Endodermal cell (in vitro differentiated cells): Measurements from ENCODE around the gene TBX18. TPM values are rescaled to one million over a fixed set of nuclear protein-coding genes. Genes with fewer than 3 reads are reported as not detected.

Source experiments
- DNase-seq: peaks from one replicate; pipeline ENCODE4 v3.0.0-alpha.2; 2017
- H3K27ac ChIP-seq: 2 replicates; pipeline ENCODE4 v1.5.1; 2013; ENCODE audit warnings: mild to moderate bottlenecking, low read depth, low read length, moderate library complexity
- H3K27me3 ChIP-seq: 2 replicates; pipeline ENCODE4 v1.6.1; 2013; ENCODE audit warnings: mild to moderate bottlenecking, low read length, moderate library complexity; ENCODE audit not compliant: insufficient read depth, control insufficient read depth, poor library complexity, severe bottlenecking
- H3K36me3 ChIP-seq: 2 replicates; pipeline ENCODE4 v1.7.0; 2013; ENCODE audit warnings: mild to moderate bottlenecking, low read length, moderate library complexity; ENCODE audit not compliant: control insufficient read depth, insufficient read depth
- H3K4me1 ChIP-seq: one replicate; pipeline ENCODE4 v1.7.0; 2013; ENCODE audit warnings: low read length; ENCODE audit not compliant: control insufficient read depth, insufficient read depth
- H3K4me3 ChIP-seq: 2 replicates; pipeline ENCODE4 v1.5.1; 2013; ENCODE audit warnings: mild to moderate bottlenecking, low read length, moderate library complexity
- H3K9ac ChIP-seq: 2 replicates; pipeline ENCODE4 v1.6.1; 2013; ENCODE audit warnings: mild to moderate bottlenecking, low read length, moderate library complexity; ENCODE audit not compliant: poor library complexity, severe bottlenecking; ENCODE audit errors: extremely low read depth
- H3K9me3 ChIP-seq: 2 replicates; pipeline ENCODE4 v1.6.1; 2013; ENCODE audit warnings: mild to moderate bottlenecking, low read length, moderate library complexity; ENCODE audit not compliant: control insufficient read depth
- H3K27ac Mint-ChIP-seq: 2 replicates; pipeline ENCODE4 v1.8.0; 2020; ENCODE audit warnings: mixed read lengths
- H3K27me3 Mint-ChIP-seq: 2 replicates; pipeline ENCODE4 v1.8.0; 2021; ENCODE audit warnings: mild to moderate bottlenecking, mixed read lengths; ENCODE audit not compliant: insufficient read depth
- H3K36me3 Mint-ChIP-seq: 2 replicates; pipeline ENCODE4 v1.8.0; 2020; ENCODE audit warnings: low read depth, mixed read lengths
- H3K4me1 Mint-ChIP-seq: 2 replicates; pipeline ENCODE4 v1.8.0; 2020; ENCODE audit warnings: mixed read lengths
- H3K4me3 Mint-ChIP-seq: 2 replicates; pipeline ENCODE4 v1.8.0; 2020; ENCODE audit warnings: mild to moderate bottlenecking, moderate library complexity, mixed read lengths
- H3K9me3 Mint-ChIP-seq: 2 replicates; pipeline ENCODE4 v1.8.0; 2020; ENCODE audit warnings: mild to moderate bottlenecking, mixed read lengths
- CTCF ChIP-seq: fragments of 200-600 bp; sonication (generic); conservative IDR thresholded peaks from 2 replicates; pipeline ENCODE4 v1.5.0; 2021; ENCODE audit warnings: antibody characterized with exemption, mild to moderate bottlenecking
- WGBS, 2 experiments: methylation state at CpG; one replicate each; pipeline versions ENCODE4 v1.1.5 to v1.1.7; 2013; ENCODE audit warnings: missing lambda C conversion rate in 2 of 2, mixed read lengths in 1 of 2; ENCODE audit not compliant: insufficient coverage in 1 of 2, insufficient read length in 1 of 2; 5-methylcytosine and 5-hydroxymethylcytosine counted together
- total RNA-seq, 2 donors: library from RNA; stranded (reverse); fragmentation: NEBNext Ultra II Directional in 1 of 2; extraction: Animal tissue kit (Norgen Biotek cat#: 25700) in 1 of 2; gene quantifications; 2 replicates in 1 of 2; 3 replicates in 1 of 2; pipeline ENCODE4 v1.2.1, GENCODE V29; 2021

Gene TBX18
- total RNA-seq, 2 donors from 2014 or later: 1.3 to 2.3 TPM

DNA sequence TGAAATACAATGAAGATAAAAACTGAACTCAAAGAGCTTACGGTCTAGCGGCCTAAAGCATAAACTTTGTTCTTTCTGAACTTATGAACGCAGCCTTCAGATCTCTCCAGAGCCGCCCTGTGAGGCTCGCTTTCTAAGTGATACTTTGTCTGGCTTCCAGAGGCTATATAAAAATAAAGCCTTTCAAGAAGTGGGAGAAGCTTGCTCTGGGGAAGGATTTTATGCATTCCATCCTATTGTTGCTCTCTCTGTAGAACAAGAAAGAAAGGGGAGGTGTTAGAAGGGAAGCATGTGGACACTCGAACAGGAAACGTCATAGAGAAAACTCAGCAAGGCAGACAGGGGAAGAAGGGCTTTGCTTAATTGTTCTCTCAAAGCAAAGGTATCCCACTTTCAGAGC lies 77.0 kb downstream of the TBX18 start:
- Mint-ChIP-seq H3K9me3 (no peaks in the 10 kb centered on the region), H3K4me3 (no peak overlapping the region), H3K27ac (no peak overlapping the region), H3K4me1 (peaks cover 10% of the 10 kb centered on the region), H3K36me3 (no peaks in the 10 kb centered on the region), H3K27me3 (peaks cover 2% of the 10 kb centered on the region)
- no peak overlapping the region for H3K27ac ChIP-seq
- no peak overlapping the region for H3K9ac ChIP-seq
- TF ChIP-seq CTCF: no peak
- H3K9me3 ChIP-seq: peaks cover 5% of the 10 kb centered on the region
- no peaks in the 10 kb centered on the region for H3K27me3 ChIP-seq
- no peaks in the 10 kb centered on the region for H3K36me3 ChIP-seq
- 68 to 91% methylated on average over 2 to 7 of the region's 7 CpGs for WGBS, 2 experiments
- no peak for DNase-seq
- H3K4me1 ChIP-seq: no peaks in the 10 kb centered on the region
- H3K4me3 ChIP-seq: no peak overlapping the region

DNA sequence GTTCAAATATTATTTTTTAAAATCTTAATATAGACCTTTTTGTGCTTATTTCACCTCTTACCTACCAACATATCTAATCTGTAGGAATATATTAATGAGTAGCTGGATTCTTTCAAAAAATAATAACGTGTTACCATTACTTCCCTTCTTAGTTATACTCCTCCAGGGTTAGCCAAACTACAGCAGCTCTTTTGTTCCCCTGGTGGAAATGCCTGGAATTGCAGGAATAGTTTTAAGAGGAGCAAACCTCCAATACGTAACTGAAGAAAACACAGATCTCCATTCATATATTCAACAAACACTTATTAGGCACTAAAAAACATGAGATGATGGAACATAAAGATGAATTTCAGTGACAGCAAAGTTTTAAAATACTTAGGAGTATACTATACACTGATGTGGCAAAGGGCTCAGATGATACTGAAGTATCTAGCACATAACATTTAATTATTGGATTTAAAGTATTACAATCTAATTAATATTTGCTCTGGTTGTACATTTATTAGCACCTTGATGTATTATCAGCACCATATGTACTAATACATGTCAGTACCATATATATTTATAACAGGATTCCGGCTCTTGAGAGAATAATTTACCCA lies 78.3 kb downstream of the TBX18 start:
- Mint-ChIP-seq H3K27me3 (peaks cover 2% of the 10 kb centered on the region), H3K4me1 (peaks cover 10% of the 10 kb centered on the region), H3K36me3 (no peaks in the 10 kb centered on the region), H3K4me3 (no peak overlapping the region), H3K27ac (no peak overlapping the region), H3K9me3 (no peaks in the 10 kb centered on the region)
- WGBS, 2 experiments: 72% methylated on average over 2 of the region's 3 CpGs; no CpG with 5 or more reads in 1 of the 2 experiments
- H3K4me1 ChIP-seq: no peaks in the 10 kb centered on the region
- no peaks in the 10 kb centered on the region for H3K36me3 ChIP-seq
- peak; percentile 87 for TF ChIP-seq CTCF
- H3K9ac ChIP-seq: no peak overlapping the region
- H3K27ac ChIP-seq: no peak overlapping the region
- H3K9me3 ChIP-seq: peaks cover 5% of the 10 kb centered on the region
- DNase-seq: peak; percentile 63
- H3K4me3 ChIP-seq: no peak overlapping the region
- H3K27me3 ChIP-seq: no peaks in the 10 kb centered on the region

DNA sequence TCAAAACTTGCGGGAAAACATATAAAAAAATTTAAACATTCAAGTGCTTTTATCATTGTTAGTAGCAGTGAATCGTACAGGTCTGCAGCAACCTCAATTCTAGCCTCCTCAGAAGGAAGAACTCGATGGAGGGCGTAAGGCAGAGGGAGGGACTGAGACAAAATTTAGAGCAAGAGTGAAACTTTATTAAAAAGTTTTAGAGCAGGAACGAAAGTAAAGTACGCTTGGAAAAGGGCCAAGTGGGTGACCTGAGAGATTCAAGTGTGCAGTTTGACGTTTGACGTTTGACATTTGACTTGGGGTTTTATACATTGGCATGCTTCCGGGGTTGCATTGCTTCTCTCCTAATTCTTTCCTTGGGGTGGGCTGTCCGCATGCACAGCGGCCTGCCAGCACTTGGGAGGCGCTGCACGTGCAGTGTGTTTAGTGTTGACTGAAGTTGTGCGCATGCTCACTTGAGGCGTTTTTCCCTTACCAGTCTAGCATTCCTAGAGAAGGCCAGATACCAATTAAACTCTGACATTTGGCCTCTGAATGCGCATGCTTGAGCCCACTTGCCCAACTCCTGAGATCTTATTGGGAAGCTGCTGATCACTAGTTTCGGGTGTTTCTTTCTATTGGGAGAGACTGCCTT lies 82.6 kb downstream of the TBX18 start:
- Histone ChIP-seq H3K4me3 (no peak overlapping the region), H3K4me1 (no peaks in the 10 kb centered on the region), H3K27ac (no peak overlapping the region), H3K27me3 (no peaks in the 10 kb centered on the region), H3K9me3 (peaks cover 5% of the 10 kb centered on the region), H3K9ac (no peak overlapping the region), H3K36me3 (no peaks in the 10 kb centered on the region)
- H3K4me3 Mint-ChIP-seq: no peak overlapping the region
- no peak overlapping the region for H3K27ac Mint-ChIP-seq
- no peak for TF ChIP-seq CTCF
- DNase-seq: no peak
- 90 to 91% methylated on average over 12 to 17 of the region's 17 CpGs for WGBS, 2 experiments
- H3K27me3 Mint-ChIP-seq: no peaks in the 10 kb centered on the region
- no peaks in the 10 kb centered on the region for H3K4me1 Mint-ChIP-seq
- H3K36me3 Mint-ChIP-seq: no peaks in the 10 kb centered on the region
- no peaks in the 10 kb centered on the region for H3K9me3 Mint-ChIP-seq
